ENCODE data around the gene OSTC. TPM values are rescaled to one million over a fixed set of nuclear protein-coding genes. Genes with fewer than 3 reads are reported as not detected.

The OSTC gene
- total and polyA plus RNA-seq, 4 donors: 87.5 to 149 (median 96.8) TPM

DNA sequence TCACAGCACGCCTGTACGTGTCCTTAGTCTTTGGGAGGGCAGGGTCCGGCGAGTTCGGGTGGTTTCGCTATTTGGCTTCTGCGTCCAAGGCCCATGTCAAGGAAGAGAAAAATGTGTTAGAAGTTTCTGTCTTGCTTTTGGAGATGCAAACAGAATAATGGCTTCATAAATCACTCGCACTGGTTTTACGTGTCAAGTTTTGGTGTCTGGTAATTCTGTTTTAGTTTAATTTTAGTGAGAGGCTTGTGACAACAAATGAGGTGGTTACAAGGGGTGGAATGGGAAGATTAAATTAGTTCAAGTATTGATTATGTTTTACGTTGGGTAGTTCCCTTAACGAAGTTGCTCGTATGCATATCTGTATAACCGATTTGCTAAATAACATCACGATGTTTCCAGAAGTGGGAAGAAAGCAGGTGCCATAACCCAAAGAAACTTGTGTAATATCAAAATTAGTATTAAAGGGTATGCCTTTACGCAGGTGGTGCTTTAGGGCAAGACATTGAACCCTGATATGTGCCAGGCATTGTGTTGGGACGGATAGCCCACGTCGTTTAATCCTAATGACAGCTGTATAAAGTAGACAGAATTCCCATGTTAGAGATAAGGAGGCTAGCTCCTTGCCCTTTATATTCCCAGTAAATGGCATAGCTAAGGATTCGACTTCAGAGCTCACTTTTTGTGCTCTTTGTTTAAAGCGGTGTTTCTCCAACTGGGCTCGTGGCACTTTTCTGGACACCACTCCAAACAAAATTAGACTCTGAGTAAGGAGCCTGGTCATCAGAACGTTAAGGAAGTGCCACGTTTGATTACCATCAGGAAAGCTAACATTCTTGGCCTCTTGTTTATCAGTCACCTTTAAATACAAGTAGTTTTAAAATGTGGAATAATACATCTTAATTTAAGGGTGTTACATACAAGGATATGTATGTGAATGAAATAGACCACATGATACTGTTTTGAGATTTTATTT is 29.2 kb upstream of the OSTC start:
- Histone ChIP-seq H3K4me3 (peak overlapping the region; percentile 64), H3K4me1 (ENCODE audit: control insufficient read depth in 5 of 5, insufficient read depth in 5 of 5, low read length in 5 of 5) (peaks cover 0 to 20% (median 11%) of the 10 kb centered on the region in 5 donors), H3K9me3 (ENCODE audit: control insufficient read depth in 4 of 4, insufficient read depth in 3 of 4, low read length in 3 of 4) (no peaks in the 10 kb centered on the region), H3K27me3 (ENCODE audit: control insufficient read depth in 3 of 3, insufficient read depth in 3 of 3, low read length in 2 of 3) (no peaks in the 10 kb centered on the region), H3K27ac (ENCODE audit: low read depth in 1 of 2, low read length in 1 of 2) (peak overlapping the region; percentile 39 to 94), H3K36me3 (ENCODE audit: control insufficient read depth in 4 of 4, insufficient read depth in 4 of 4, low read length in 4 of 4) (peaks cover 17 to 30% (median 24%) of the 10 kb centered on the region in 4 donors), H3K9ac (ENCODE audit: insufficient read depth in 1 of 2, low read length in 2 of 2) (peak overlapping the region; percentile 83 to 94)
- TF ChIP-seq, protein P1, sequence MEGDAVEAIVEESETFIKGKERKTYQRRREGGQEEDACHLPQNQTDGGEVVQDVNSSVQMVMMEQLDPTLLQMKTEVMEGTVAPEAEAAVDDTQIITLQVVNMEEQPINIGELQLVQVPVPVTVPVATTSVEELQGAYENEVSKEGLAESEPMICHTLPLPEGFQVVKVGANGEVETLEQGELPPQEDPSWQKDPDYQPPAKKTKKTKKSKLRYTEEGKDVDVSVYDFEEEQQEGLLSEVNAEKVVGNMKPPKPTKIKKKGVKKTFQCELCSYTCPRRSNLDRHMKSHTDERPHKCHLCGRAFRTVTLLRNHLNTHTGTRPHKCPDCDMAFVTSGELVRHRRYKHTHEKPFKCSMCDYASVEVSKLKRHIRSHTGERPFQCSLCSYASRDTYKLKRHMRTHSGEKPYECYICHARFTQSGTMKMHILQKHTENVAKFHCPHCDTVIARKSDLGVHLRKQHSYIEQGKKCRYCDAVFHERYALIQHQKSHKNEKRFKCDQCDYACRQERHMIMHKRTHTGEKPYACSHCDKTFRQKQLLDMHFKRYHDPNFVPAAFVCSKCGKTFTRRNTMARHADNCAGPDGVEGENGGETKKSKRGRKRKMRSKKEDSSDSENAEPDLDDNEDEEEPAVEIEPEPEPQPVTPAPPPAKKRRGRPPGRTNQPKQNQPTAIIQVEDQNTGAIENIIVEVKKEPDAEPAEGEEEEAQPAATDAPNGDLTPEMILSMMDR (IDR thresholded peaks at IDR 0.05; ENCODE audit: control extremely low read depth, extremely low read depth): no peak
- ATAC-seq (ENCODE audit: insufficient read depth, low FRiP score): no peak
- WGBS, 2 donors: 13 to 16% methylated on average over 23 of the region's 23 CpGs
- no peak for DNase-seq

- Histone ChIP-seq H3K9me3 (ENCODE audit: control insufficient read depth in 4 of 4, insufficient read depth in 3 of 4, low read length in 3 of 4) (no peaks in the 10 kb centered on the region), H3K36me3 (ENCODE audit: control insufficient read depth in 4 of 4, insufficient read depth in 4 of 4, low read length in 4 of 4) (peaks cover 18 to 31% (median 25%) of the 10 kb centered on the region in 4 donors), H3K4me1 (ENCODE audit: control insufficient read depth in 5 of 5, insufficient read depth in 5 of 5, low read length in 5 of 5) (peaks cover 0 to 20% (median 11%) of the 10 kb centered on the region in 5 donors), H3K27me3 (ENCODE audit: control insufficient read depth in 3 of 3, insufficient read depth in 3 of 3, low read length in 2 of 3) (no peaks in the 10 kb centered on the region), H3K4me3 (no peak overlapping the region), H3K27ac (ENCODE audit: low read depth in 1 of 2, low read length in 1 of 2) (no peak overlapping the region), H3K9ac (ENCODE audit: insufficient read depth in 1 of 2, low read length in 2 of 2) (no peak overlapping the region)
- ATAC-seq (ENCODE audit: insufficient read depth, low FRiP score) (no peak), DNase-seq (no peak)
- 80 to 88% methylated on average over 4 of the region's 4 CpGs for WGBS, 2 donors
- TF ChIP-seq, protein P1 (IDR thresholded peaks at IDR 0.05; ENCODE audit: control extremely low read depth, extremely low read depth): no peak
Observed at GRCh38 chr4:108622022-108622421, 28.4 kb upstream of the OSTC start.

DNA sequence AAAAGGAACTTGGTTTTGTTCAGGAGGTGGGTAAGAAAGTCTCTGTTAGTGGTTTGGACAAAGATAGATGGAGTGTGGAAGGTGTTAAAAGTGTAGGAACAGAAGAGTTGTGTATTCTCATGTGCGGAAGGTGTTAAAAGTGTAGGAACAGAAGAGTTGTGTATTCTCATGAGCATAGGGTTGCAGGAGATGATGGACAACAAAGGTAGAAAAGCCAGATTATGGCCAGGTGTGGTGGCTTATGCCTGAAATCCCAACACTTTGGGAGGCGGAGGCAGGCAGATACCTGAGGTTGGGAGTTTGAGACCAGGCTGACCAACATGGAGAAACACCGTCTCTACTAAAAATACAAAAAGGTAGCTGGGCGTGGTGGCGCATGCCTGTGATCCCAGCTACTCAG is 27.6 kb upstream of the OSTC start:
- Histone ChIP-seq H3K27me3 (ENCODE audit: control insufficient read depth in 3 of 3, insufficient read depth in 3 of 3, low read length in 2 of 3) (no peaks in the 10 kb centered on the region), H3K4me3 (no peak overlapping the region), H3K4me1 (ENCODE audit: control insufficient read depth in 5 of 5, insufficient read depth in 5 of 5, low read length in 5 of 5) (peaks cover 0 to 20% (median 11%) of the 10 kb centered on the region in 5 donors), H3K9ac (ENCODE audit: insufficient read depth in 1 of 2, low read length in 2 of 2) (no peak overlapping the region), H3K36me3 (ENCODE audit: control insufficient read depth in 4 of 4, insufficient read depth in 4 of 4, low read length in 4 of 4) (peaks cover 21 to 34% (median 29%) of the 10 kb centered on the region in 4 donors), H3K9me3 (ENCODE audit: control insufficient read depth in 4 of 4, insufficient read depth in 3 of 4, low read length in 3 of 4) (no peaks in the 10 kb centered on the region), H3K27ac (ENCODE audit: low read depth in 1 of 2, low read length in 1 of 2) (no peak overlapping the region)
- no peak for ATAC-seq (ENCODE audit: insufficient read depth, low FRiP score)
- TF ChIP-seq, protein P1 (IDR thresholded peaks at IDR 0.05; ENCODE audit: control extremely low read depth, extremely low read depth): no peak
- WGBS, 2 donors: 95 to 98% methylated on average over 5 of the region's 5 CpGs
- no peak for DNase-seq
